Hindlimb muscle (tissue), 1 donor: ENCODE results near the gene STK24. TPM values are rescaled to one million over a fixed set of nuclear protein-coding genes. Genes with fewer than 3 reads are reported as not detected.

Experiments
- DNase-seq: peaks from one replicate; pipeline ENCODE4 v3.0.0-alpha.2; 2013
- polyA plus RNA-seq: library from polyadenylated mRNA; unstranded; fragments of 120-200 nt; gene quantifications from one replicate; pipeline ENCODE4 v1.2.1, GENCODE V29; 2013; ENCODE audit not compliant: insufficient read length

The STK24 gene
- polyA plus RNA-seq, 1 donor: 43.1 TPM

- no peak for DNase-seq
Observed at GRCh38 chr13:98549728-98550317, 27.1 kb downstream of the STK24 start.

GRCh38 chr13:98549006-98549727, 27.7 kb downstream of the STK24 start:
- DNase-seq: no peak

GRCh38 chr13:98548230-98548629, 28.7 kb downstream of the STK24 start:
- DNase-seq: no peak

GRCh38 chr13:98547455-98547854, 29.5 kb downstream of the STK24 start:
- no peak for DNase-seq

GRCh38 chr13:98546402-98546801, 30.5 kb downstream of the STK24 start:
- DNase-seq: no peak

- DNase-seq: no peak
Observed at GRCh38 chr13:98544104-98544710, 32.7 kb downstream of the STK24 start.

GRCh38 chr13:98543378-98544103, 33.4 kb downstream of the STK24 start:
- DNase-seq: no peak

- DNase-seq: no peak
Observed at GRCh38 chr13:98542568-98543377, 34.1 kb downstream of the STK24 start.

- DNase-seq: no peak
Observed at GRCh38 chr13:98541701-98542203, 35.2 kb downstream of the STK24 start.

- no peak for DNase-seq
Observed at GRCh38 chr13:98541191-98541590, 35.7 kb downstream of the STK24 start.

- DNase-seq: no peak
Observed at GRCh38 chr13:98540476-98540875, 36.4 kb downstream of the STK24 start.

- DNase-seq: no peak
Observed at GRCh38 chr13:98539666-98540065, 37.2 kb downstream of the STK24 start.

GRCh38 chr13:98538876-98539275, 38.0 kb downstream of the STK24 start:
- no peak for DNase-seq

- no peak for DNase-seq
Observed at GRCh38 chr13:98537740-98538139, 39.2 kb downstream of the STK24 start.

GRCh38 chr13:98537306-98537705, 39.6 kb downstream of the STK24 start:
- DNase-seq: no peak

GRCh38 chr13:98536729-98537128, 40.2 kb downstream of the STK24 start:
- DNase-seq: no peak

- DNase-seq: no peak
Observed at GRCh38 chr13:98535501-98536354, 41.2 kb downstream of the STK24 start.

- DNase-seq: no peak
Observed at GRCh38 chr13:98534821-98535220, 42.1 kb downstream of the STK24 start.

- no peak for DNase-seq
Observed at GRCh38 chr13:98533912-98534311, 43.0 kb downstream of the STK24 start.

GRCh38 chr13:98532254-98532653, 44.7 kb downstream of the STK24 start:
- no peak for DNase-seq

GRCh38 chr13:98530217-98530616, 46.7 kb downstream of the STK24 start:
- no peak for DNase-seq
